Adrenal gland (tissue), 5 donors: ENCODE results near the gene WFIKKN2.

Source experiments
- POLR2A ChIP-seq, 2 donors: fragments of 450-650 bp; IDR thresholded peaks; one replicate each; pipeline ENCODE4 v1.6.1; 2017; ENCODE audit warnings: antibody characterized with exemption in 2 of 2, mild to moderate bottlenecking in 2 of 2, moderate library complexity in 1 of 2
- TF ChIP-seq, protein P1 (sequence below), 6 experiments: fragments of 450-650 bp in 4 of 6; fragments of 200-600 bp in 2 of 6; sonication (generic) in 1 of 6; IDR thresholded peaks; 1 replicate in 5 of 6; 2 replicates in 1 of 6; pipeline versions ENCODE4 v1.5.1 to v1.8.0; 2016 to 2021; ENCODE audit warnings: antibody characterized with exemption in 6 of 6, mild to moderate bottlenecking in 2 of 6, moderate library complexity in 1 of 6
- donor health status: DM: no; HTN: no; CAD: no.

DNA sequence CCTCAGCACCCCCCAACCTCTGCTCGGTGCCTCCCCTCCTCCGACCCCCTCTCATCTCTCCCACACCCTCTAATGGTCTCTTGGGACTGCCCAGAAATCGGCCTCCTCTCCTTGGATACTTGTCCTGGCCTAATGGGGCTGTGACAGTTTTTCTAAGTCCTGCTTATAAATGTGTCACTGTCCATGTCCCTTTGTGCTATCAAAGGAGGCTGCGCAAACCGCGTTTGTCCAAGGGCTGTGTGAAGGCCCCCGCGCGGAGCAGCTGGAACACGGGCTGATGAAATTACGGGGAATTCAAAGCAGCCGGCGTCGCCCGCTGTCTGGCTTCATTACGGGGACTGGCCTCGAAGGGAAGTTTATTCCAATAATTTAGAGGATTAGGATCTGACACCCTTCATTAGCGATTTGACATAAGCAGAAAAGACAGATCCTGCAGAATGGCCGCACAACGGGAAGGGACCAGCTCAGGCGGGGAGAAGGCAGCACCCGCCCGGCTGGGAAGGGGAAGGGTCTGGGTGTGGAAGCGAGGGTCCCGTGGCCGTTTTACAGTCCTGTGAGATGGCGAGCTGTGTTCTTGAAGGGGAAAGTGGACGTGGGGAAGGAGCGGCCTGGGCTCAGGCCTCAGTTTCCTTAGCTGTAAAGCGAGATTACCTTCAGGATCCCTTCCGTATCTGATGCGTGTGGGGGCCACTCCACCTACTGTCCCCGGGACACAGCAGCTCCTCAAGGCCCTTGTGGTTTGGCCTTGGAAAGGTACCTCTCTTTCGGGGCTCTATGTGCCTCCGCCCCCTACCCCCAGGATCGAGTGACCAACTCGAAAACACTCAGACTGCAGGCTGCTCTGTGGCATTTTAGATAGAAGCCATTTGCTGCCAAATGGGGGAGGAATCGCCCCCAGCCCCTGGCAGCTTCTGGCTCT, 1.6 kb upstream of the WFIKKN2 start:
- no peak for TF ChIP-seq POLR2A (IDR thresholded peaks at IDR 0.05)
- TF ChIP-seq, protein P1, sequence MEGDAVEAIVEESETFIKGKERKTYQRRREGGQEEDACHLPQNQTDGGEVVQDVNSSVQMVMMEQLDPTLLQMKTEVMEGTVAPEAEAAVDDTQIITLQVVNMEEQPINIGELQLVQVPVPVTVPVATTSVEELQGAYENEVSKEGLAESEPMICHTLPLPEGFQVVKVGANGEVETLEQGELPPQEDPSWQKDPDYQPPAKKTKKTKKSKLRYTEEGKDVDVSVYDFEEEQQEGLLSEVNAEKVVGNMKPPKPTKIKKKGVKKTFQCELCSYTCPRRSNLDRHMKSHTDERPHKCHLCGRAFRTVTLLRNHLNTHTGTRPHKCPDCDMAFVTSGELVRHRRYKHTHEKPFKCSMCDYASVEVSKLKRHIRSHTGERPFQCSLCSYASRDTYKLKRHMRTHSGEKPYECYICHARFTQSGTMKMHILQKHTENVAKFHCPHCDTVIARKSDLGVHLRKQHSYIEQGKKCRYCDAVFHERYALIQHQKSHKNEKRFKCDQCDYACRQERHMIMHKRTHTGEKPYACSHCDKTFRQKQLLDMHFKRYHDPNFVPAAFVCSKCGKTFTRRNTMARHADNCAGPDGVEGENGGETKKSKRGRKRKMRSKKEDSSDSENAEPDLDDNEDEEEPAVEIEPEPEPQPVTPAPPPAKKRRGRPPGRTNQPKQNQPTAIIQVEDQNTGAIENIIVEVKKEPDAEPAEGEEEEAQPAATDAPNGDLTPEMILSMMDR (IDR thresholded peaks at IDR 0.05), result no peak
